ENCODE results near the gene PDE9A. TPM values are rescaled to one million over a fixed set of nuclear protein-coding genes. Genes with fewer than 3 reads are reported as not detected.

PDE9A gene
- total RNA-seq, 1 donor from 2014 or later: 17.5 TPM

GRCh38 chr21:42616446-42616845 lies 37.0 kb upstream of the PDE9A start:
- Mint-ChIP-seq H3K4me3 (ENCODE audit: low read depth) (no peak overlapping the region), H3K9me3 (peaks cover 10% of the 10 kb centered on the region), H3K36me3 (ENCODE audit: low read depth) (no peaks in the 10 kb centered on the region), H3K4me1 (ENCODE audit: low read depth) (no peaks in the 10 kb centered on the region), H3K27ac (no peak overlapping the region), H3K27me3 (ENCODE audit: low read depth) (peaks cover 28% of the 10 kb centered on the region)
- DNase-seq (ENCODE audit: low spot score): peak; percentile 22
- intact Hi-C loops (cut with micrococcal nuclease): loop anchor here (5.0 kb wide), 1 partner anchor 66 kb away; no protein-coding TSS in a partner anchor

- Mint-ChIP-seq H3K36me3 (ENCODE audit: low read depth) (no peaks in the 10 kb centered on the region), H3K4me1 (ENCODE audit: low read depth) (no peaks in the 10 kb centered on the region), H3K27ac (no peak overlapping the region), H3K9me3 (peaks cover 9% of the 10 kb centered on the region), H3K4me3 (ENCODE audit: low read depth) (no peak overlapping the region), H3K27me3 (ENCODE audit: low read depth) (peaks cover 30% of the 10 kb centered on the region)
- no peak for DNase-seq (ENCODE audit: low spot score)
- intact Hi-C loops (cut with micrococcal nuclease): loop anchor here (5.0 kb wide), 1 partner anchor 65 kb away; no protein-coding TSS in a partner anchor
Measured at GRCh38 chr21:42616941-42617340, 36.5 kb upstream of the PDE9A start.

- no peak overlapping the region for H3K4me3 Mint-ChIP-seq (ENCODE audit: low read depth)
- intact Hi-C loops (cut with micrococcal nuclease): loop anchor here (5.0 kb wide), 1 partner anchor 65 kb away; no protein-coding TSS in a partner anchor
- H3K27ac Mint-ChIP-seq: no peak overlapping the region
- no peak for DNase-seq (ENCODE audit: low spot score)
- H3K9me3 Mint-ChIP-seq: peaks cover 3% of the 10 kb centered on the region
- no peaks in the 10 kb centered on the region for H3K4me1 Mint-ChIP-seq (ENCODE audit: low read depth)
- peaks cover 34% of the 10 kb centered on the region for H3K27me3 Mint-ChIP-seq (ENCODE audit: low read depth)
- H3K36me3 Mint-ChIP-seq (ENCODE audit: low read depth): no peaks in the 10 kb centered on the region
Measured at GRCh38 chr21:42617486-42617885, 35.9 kb upstream of the PDE9A start.

- H3K4me1 Mint-ChIP-seq (ENCODE audit: low read depth): no peaks in the 10 kb centered on the region
- intact Hi-C loops (cut with micrococcal nuclease): loop anchor here (5.0 kb wide), 1 partner anchor 64 kb away; no protein-coding TSS in a partner anchor
- no peak overlapping the region for H3K4me3 Mint-ChIP-seq (ENCODE audit: low read depth)
- no peaks in the 10 kb centered on the region for H3K36me3 Mint-ChIP-seq (ENCODE audit: low read depth)
- no peaks in the 10 kb centered on the region for H3K9me3 Mint-ChIP-seq
- DNase-seq (ENCODE audit: low spot score): no peak
- no peak overlapping the region for H3K27ac Mint-ChIP-seq
- peaks cover 28% of the 10 kb centered on the region for H3K27me3 Mint-ChIP-seq (ENCODE audit: low read depth)
Measured at GRCh38 chr21:42618707-42619102, 34.7 kb upstream of the PDE9A start.

- no peak overlapping the region for H3K4me3 Mint-ChIP-seq (ENCODE audit: low read depth)
- H3K9me3 Mint-ChIP-seq: no peaks in the 10 kb centered on the region
Measured at GRCh38 chr21:42619166-42619565, 34.3 kb upstream of the PDE9A start.

GRCh38 chr21:42619841-42620240 lies 33.6 kb upstream of the PDE9A start:
- DNase-seq (ENCODE audit: low spot score): no peak
- H3K9me3 Mint-ChIP-seq: no peaks in the 10 kb centered on the region
- H3K36me3 Mint-ChIP-seq (ENCODE audit: low read depth): no peaks in the 10 kb centered on the region
- intact Hi-C loops (cut with micrococcal nuclease): loop anchor here (5.0 kb wide), 1 partner anchor 62 kb away; no protein-coding TSS in a partner anchor
- H3K27ac Mint-ChIP-seq: no peak overlapping the region
- peaks cover 32% of the 10 kb centered on the region for H3K27me3 Mint-ChIP-seq (ENCODE audit: low read depth)
- no peaks in the 10 kb centered on the region for H3K4me1 Mint-ChIP-seq (ENCODE audit: low read depth)
- H3K4me3 Mint-ChIP-seq (ENCODE audit: low read depth): no peak overlapping the region

More at GRCh38 chr21:42619166-42619565, 34.3 kb upstream of the PDE9A start:
- no peak overlapping the region for H3K27ac Mint-ChIP-seq
- DNase-seq (ENCODE audit: low spot score): no peak
- H3K4me1 Mint-ChIP-seq (ENCODE audit: low read depth): no peaks in the 10 kb centered on the region
- intact Hi-C loops (cut with micrococcal nuclease): loop anchor here (5.0 kb wide), 1 partner anchor 63 kb away; no protein-coding TSS in a partner anchor
- H3K27me3 Mint-ChIP-seq (ENCODE audit: low read depth): peaks cover 28% of the 10 kb centered on the region
- H3K36me3 Mint-ChIP-seq (ENCODE audit: low read depth): no peaks in the 10 kb centered on the region

GRCh38 chr21:42621166-42621818 lies 32.1 kb upstream of the PDE9A start:
- no peak overlapping the region for H3K27ac Mint-ChIP-seq
- intact Hi-C loops (cut with micrococcal nuclease): no loop called here
- H3K4me3 Mint-ChIP-seq (ENCODE audit: low read depth): no peak overlapping the region
- H3K27me3 Mint-ChIP-seq (ENCODE audit: low read depth): peaks cover 37% of the 10 kb centered on the region
- no peaks in the 10 kb centered on the region for H3K36me3 Mint-ChIP-seq (ENCODE audit: low read depth)
- H3K4me1 Mint-ChIP-seq (ENCODE audit: low read depth): no peaks in the 10 kb centered on the region
- no peak for DNase-seq (ENCODE audit: low spot score)
- H3K9me3 Mint-ChIP-seq: no peaks in the 10 kb centered on the region

- no peak for DNase-seq (ENCODE audit: low spot score)
- H3K4me1 Mint-ChIP-seq (ENCODE audit: low read depth): no peaks in the 10 kb centered on the region
- no peaks in the 10 kb centered on the region for H3K36me3 Mint-ChIP-seq (ENCODE audit: low read depth)
- no peak overlapping the region for H3K27ac Mint-ChIP-seq
- intact Hi-C loops (cut with micrococcal nuclease): no loop called here
- peaks cover 40% of the 10 kb centered on the region for H3K27me3 Mint-ChIP-seq (ENCODE audit: low read depth)
- H3K9me3 Mint-ChIP-seq: no peaks in the 10 kb centered on the region
- H3K4me3 Mint-ChIP-seq (ENCODE audit: low read depth): no peak overlapping the region
Measured at GRCh38 chr21:42621819-42622177, 31.6 kb upstream of the PDE9A start.

GRCh38 chr21:42622284-42622683 lies 31.1 kb upstream of the PDE9A start:
- no peaks in the 10 kb centered on the region for H3K9me3 Mint-ChIP-seq
- H3K4me1 Mint-ChIP-seq (ENCODE audit: low read depth): no peaks in the 10 kb centered on the region
- no peak for DNase-seq (ENCODE audit: low spot score)
- no peaks in the 10 kb centered on the region for H3K36me3 Mint-ChIP-seq (ENCODE audit: low read depth)
- peaks cover 44% of the 10 kb centered on the region for H3K27me3 Mint-ChIP-seq (ENCODE audit: low read depth)
- H3K27ac Mint-ChIP-seq: no peak overlapping the region
- H3K4me3 Mint-ChIP-seq (ENCODE audit: low read depth): no peak overlapping the region
- intact Hi-C loops (cut with micrococcal nuclease): no loop called here

GRCh38 chr21:42623694-42624093 lies 29.7 kb upstream of the PDE9A start:
- no peak for DNase-seq (ENCODE audit: low spot score)
- no peaks in the 10 kb centered on the region for H3K36me3 Mint-ChIP-seq (ENCODE audit: low read depth)
- H3K4me3 Mint-ChIP-seq (ENCODE audit: low read depth): no peak overlapping the region
- intact Hi-C loops (cut with micrococcal nuclease): no loop called here
- peaks cover 35% of the 10 kb centered on the region for H3K27me3 Mint-ChIP-seq (ENCODE audit: low read depth)
- H3K9me3 Mint-ChIP-seq: no peaks in the 10 kb centered on the region
- H3K27ac Mint-ChIP-seq: no peak overlapping the region
- no peaks in the 10 kb centered on the region for H3K4me1 Mint-ChIP-seq (ENCODE audit: low read depth)

- H3K4me1 Mint-ChIP-seq (ENCODE audit: low read depth): no peaks in the 10 kb centered on the region
- intact Hi-C loops (cut with micrococcal nuclease): no loop called here
- no peak for DNase-seq (ENCODE audit: low spot score)
- H3K9me3 Mint-ChIP-seq: no peaks in the 10 kb centered on the region
- H3K4me3 Mint-ChIP-seq (ENCODE audit: low read depth): no peak overlapping the region
- no peaks in the 10 kb centered on the region for H3K36me3 Mint-ChIP-seq (ENCODE audit: low read depth)
- no peak overlapping the region for H3K27ac Mint-ChIP-seq
- H3K27me3 Mint-ChIP-seq (ENCODE audit: low read depth): peaks cover 34% of the 10 kb centered on the region
Measured at GRCh38 chr21:42624095-42624790, 29.2 kb upstream of the PDE9A start.

GRCh38 chr21:42624936-42625335 lies 28.5 kb upstream of the PDE9A start:
- DNase-seq (ENCODE audit: low spot score): no peak
- intact Hi-C loops (cut with micrococcal nuclease): no loop called here
- Mint-ChIP-seq H3K36me3 (ENCODE audit: low read depth) (no peaks in the 10 kb centered on the region), H3K4me3 (ENCODE audit: low read depth) (no peak overlapping the region), H3K4me1 (ENCODE audit: low read depth) (no peaks in the 10 kb centered on the region), H3K9me3 (no peaks in the 10 kb centered on the region), H3K27ac (no peak overlapping the region), H3K27me3 (ENCODE audit: low read depth) (peaks cover 32% of the 10 kb centered on the region)

GRCh38 chr21:42626171-42626570 lies 27.2 kb upstream of the PDE9A start:
- H3K4me3 Mint-ChIP-seq (ENCODE audit: low read depth): no peak overlapping the region

More at GRCh38 chr21:42626171-42626570, 27.2 kb upstream of the PDE9A start:
- DNase-seq (ENCODE audit: low spot score): no peak
- Mint-ChIP-seq H3K36me3 (ENCODE audit: low read depth) (no peaks in the 10 kb centered on the region), H3K4me1 (ENCODE audit: low read depth) (no peaks in the 10 kb centered on the region), H3K27ac (no peak overlapping the region), H3K27me3 (ENCODE audit: low read depth) (peaks cover 28% of the 10 kb centered on the region), H3K9me3 (no peaks in the 10 kb centered on the region)
- intact Hi-C loops (cut with micrococcal nuclease): no loop called here
